Lower leg skin (tissue), 3 donors: ENCODE data around the gene TRABD.

Experiments
- CTCF ChIP-seq, 3 donors: fragments of 450-650 bp; IDR thresholded peaks; one replicate each; pipeline ENCODE4 v1.5.1; 2016; ENCODE audit warnings: antibody characterized with exemption in 3 of 3, mild to moderate bottlenecking in 3 of 3, moderate library complexity in 2 of 3
- POLR2A ChIP-seq, 2 donors: fragments of 450-650 bp; IDR thresholded peaks; one replicate each; pipeline ENCODE4 v1.6.1; 2016 to 2017; ENCODE audit warnings: antibody characterized with exemption in 2 of 2, mild to moderate bottlenecking in 1 of 2, moderate library complexity in 1 of 2

GRCh38 chr22:50148991-50149721 is 36.6 kb upstream of the TRABD start:
- no peak for TF ChIP-seq CTCF (IDR thresholded peaks at IDR 0.05)
- TF ChIP-seq POLR2A (IDR thresholded peaks at IDR 0.05), result no peak
